HepG2 (cell line): ENCODE measurements around the gene CDK6.

Experiments used
- POLR2AphosphoS5 ChIP-seq: IDR thresholded peaks from 2 replicates; pipeline ENCODE4 v1.6.1; 2012; ENCODE audit warnings: low read depth, low read length
- SSRP1 ChIP-seq: IDR thresholded peaks from 2 replicates; pipeline ENCODE4 v1.6.1; 2016; ENCODE audit warnings: control low read depth
- ZNF326 ChIP-seq: sonication (generic); formaldehyde crosslinking; IDR thresholded peaks from 2 replicates; pipeline ENCODE4 v1.4.0; 2020; ENCODE audit warnings: missing genetic modification reagents, borderline replicate concordance

DNA sequence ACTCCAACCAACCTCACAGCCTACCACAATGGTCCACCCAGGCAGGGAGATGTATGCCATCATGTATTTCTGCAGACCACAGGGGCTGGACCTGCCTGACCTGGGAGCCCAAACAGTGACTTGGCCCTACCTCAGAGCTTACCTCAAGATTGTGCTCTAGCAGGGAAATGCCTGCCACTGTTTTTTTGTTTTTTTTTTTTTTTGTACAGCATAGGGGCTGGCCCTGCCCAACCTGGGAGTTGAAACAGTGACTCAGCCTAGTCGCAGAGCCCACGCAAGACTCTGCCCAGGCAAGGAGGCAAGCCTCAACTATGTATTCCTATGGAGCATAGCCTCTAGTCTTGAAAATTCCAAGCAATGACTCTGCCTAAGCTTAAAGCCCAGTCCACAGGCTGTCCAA lies 39.3 kb upstream of the CDK6 start:
- TF ChIP-seq SSRP1 (CRISPR knock-in tag) (no peak), POLR2AphosphoS5 (no peak), ZNF326 (CRISPR knock-in tag) (no peak)
